Globus pallidus (tissue), 1 donor: ENCODE data around the gene DCTN2.
A peak's percentile ranks its signal among the peaks of the same experiment; 100 is the strongest.

ENCODE experiments used
- DNase-seq: peaks from one replicate; pipeline ENCODE4 v3.0.0-alpha.2; 2015; ENCODE audit warnings: low spot score

Gene DCTN2

DNA sequence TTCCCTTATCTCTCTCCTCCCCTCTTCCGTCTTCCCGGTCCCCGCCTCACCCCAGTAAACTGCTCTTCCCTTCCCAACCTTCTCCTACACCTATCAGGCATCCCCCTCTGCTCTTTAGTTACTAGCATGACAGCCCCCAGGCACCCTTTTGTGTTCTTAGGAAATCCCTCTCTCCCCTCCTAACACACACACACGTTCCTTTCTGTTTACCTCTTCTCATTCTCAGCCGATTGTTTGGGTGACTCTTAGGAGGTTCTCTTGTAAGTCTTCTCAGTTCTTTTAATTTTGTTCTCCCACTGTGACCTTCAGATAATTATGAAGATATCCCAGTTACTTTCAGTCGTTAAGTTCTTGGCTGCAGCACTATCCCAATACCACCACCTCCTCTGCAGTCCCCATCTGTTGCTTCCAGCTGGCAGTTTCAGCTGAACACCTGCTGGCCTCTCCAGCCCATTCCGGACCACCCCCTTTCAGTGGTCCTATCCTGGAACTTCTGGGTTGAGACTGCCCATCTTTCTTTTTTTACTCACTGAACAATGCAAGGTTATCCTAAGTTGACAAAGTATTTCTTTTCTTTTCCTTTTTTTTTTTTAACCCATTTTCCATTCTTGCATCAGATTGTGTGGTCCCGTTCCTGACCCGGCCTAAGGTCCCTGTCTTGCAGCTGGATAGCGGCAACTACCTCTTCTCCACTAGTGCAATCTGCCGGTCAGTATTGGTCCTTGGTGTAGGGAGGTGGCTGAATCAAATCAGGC is 58.4 kb downstream of the DCTN2 start:
- no peak for DNase-seq

DNA sequence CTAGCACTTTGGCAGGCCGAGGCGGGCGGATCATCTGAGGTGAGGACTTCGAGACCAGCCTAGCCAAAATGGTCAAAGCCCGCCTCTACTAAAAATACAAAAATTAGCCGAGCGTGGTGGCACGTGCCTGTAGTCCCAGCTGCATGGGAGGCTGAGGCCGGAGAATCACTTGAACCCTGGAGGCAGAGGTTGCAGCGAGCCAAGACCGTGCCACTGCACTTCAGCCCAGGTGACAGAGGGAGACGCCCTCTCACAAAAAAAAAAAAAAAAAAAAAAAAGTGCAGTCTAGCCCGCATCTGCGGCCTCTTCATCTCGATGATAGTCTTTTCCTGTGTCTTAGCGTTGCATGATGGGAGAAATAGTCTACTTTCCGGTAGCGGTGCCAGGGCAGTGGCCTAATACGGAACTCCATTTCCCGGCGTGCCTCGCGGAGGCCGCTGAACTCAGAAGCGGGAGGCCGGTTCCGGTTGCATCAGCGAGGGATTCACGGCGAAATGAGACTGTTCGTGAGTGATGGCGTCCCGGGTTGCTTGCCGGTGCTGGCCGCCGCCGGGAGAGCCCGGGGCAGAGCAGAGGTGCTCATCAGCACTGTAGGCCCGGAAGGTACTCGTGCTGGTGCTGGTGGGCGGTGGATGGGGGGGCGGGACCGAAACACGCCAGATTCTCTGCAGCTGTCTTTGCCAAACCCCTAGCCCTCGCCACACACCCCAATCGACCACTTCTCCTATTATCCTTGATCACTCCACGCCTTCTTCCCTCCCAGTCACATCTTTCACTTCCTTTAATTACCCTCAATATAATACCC is 59.2 kb downstream of the DCTN2 start, which contains the start of gene MARS1:
Gene MARS1 (plus strand): TSS at position 472 of the 805 bp plus-strand sequence. CDS start 23 bp downstream, at position 495.
- DNase-seq, result peak; percentile 96

GRCh38 chr12:57487055-57487596 is 59.9 kb downstream of the DCTN2 start:
- DNase-seq, result peak; percentile 23

- no peak for DNase-seq
These were observed 61.3 kb downstream of the DCTN2 start for GRCh38 chr12:57485695-57486094.

GRCh38 chr12:57483466-57483865 is 63.5 kb downstream of the DCTN2 start:
- DNase-seq, result no peak

DNA sequence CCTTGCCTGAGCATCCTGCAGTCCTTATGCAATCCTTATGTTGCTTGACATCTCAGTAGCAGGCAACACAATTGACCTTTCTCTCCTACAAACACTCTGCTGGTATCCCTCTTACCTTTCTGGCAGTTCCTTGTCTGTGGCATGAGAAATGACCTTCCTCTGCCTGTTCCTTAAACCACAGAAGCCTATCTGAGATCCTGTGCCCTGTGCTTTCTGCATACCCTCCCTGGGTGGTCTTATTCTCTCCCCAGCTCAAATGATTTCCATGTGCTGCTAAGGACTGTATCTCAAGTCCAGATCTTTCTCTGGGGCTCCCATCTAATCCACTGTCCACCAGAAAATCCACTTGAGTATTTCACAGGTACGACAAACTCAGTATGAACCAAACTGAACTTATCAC is 65.3 kb downstream of the DCTN2 start:
- DNase-seq, result no peak
